IgD-negative memory B cell (primary cell): ENCODE results near the gene SLC6A12. TPM values are rescaled to one million over a fixed set of nuclear protein-coding genes. Genes with fewer than 3 reads are reported as not detected.

Experiments
- H3K27ac Mint-ChIP-seq, 3 donors: one replicate each; pipeline ENCODE4 v1.8.0; 2020 to 2022; ENCODE audit warnings: mild to moderate bottlenecking in 3 of 3, mixed read lengths in 3 of 3, moderate library complexity in 1 of 3
- H3K27me3 Mint-ChIP-seq: one replicate; pipeline ENCODE4 v1.8.0; 2021; ENCODE audit warnings: mixed read lengths
- H3K36me3 Mint-ChIP-seq: one replicate; pipeline ENCODE4 v1.8.0; 2020; ENCODE audit warnings: mild to moderate bottlenecking, mixed read lengths
- H3K4me1 Mint-ChIP-seq, 3 donors: one replicate each; pipeline ENCODE4 v1.8.0; 2020 to 2022; ENCODE audit warnings: mixed read lengths in 3 of 3, mild to moderate bottlenecking in 1 of 3
- H3K4me3 Mint-ChIP-seq, 4 donors: one replicate each; pipeline ENCODE4 v1.8.0; 2020 to 2022; ENCODE audit warnings: mild to moderate bottlenecking in 4 of 4, mixed read lengths in 4 of 4, moderate library complexity in 3 of 4
- H3K9me3 Mint-ChIP-seq, 3 donors: one replicate each; pipeline ENCODE4 v1.8.0; 2020 to 2021; ENCODE audit warnings: mixed read lengths in 3 of 3, mild to moderate bottlenecking in 1 of 3
- polyA plus RNA-seq: library from polyadenylated mRNA; unstranded; fragments of 300-500 nt; fragmentation: Illumina TruSeq; gene quantifications from one replicate; pipeline ENCODE4 v1.2.3, GENCODE V29; 2021

SLC6A12 gene
- polyA plus RNA-seq = not detected

DNA sequence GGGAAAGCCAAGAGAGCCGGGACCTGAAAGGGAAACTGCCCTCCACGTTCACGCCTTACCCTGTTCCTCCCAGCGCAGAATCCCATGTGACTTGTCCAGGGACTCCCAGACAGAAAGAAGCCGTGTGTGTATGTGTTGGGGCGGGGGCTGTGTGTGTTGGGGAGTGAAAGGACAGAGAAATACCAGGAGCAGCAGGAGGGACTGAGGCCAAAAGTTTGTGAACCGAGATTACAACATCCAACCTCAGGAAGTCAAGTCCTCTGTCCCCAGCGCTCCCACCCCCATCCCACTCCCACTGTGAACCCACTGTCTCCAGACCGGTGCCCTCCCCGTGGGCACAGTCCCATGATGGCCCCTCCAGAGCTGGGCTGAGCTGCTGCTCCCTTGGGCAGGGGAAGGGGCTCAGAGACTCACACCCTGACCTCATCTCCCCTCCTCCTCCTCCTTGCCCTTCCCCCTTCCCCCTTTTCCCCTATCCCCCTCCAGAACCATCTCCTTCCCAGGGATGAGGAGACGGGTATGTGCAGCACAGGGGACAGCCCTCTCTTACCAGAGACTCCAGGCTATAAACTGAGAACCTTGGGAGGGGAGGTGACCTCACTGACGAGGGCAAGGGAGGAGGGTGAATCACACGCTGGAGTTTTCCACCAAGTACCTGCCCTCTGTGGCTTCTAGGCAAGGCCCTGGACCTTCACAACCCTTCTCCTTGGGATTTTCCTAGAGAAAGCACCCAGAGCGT lies at the start of gene SLC6A12:
SLC6A12 (minus strand) TSS at position 155 of the 739 bp plus-strand sequence. CDS start 4,171 bp downstream, outside the sequence.
- Mint-ChIP-seq H3K27ac (no peak within 1 kb of the TSS), H3K36me3 (no peaks in the 10 kb centered on the region), H3K4me3 (peak within 1 kb of the TSS in 2 of 4 donors; percentile 28 to 78), H3K9me3 (peaks cover 0 to 1% (median 0%) of the 10 kb centered on the region in 3 donors), H3K27me3 (peaks cover 37% of the 10 kb centered on the region), H3K4me1 (peaks cover 0 to 8% (median 5%) of the 10 kb centered on the region in 3 donors)

DNA sequence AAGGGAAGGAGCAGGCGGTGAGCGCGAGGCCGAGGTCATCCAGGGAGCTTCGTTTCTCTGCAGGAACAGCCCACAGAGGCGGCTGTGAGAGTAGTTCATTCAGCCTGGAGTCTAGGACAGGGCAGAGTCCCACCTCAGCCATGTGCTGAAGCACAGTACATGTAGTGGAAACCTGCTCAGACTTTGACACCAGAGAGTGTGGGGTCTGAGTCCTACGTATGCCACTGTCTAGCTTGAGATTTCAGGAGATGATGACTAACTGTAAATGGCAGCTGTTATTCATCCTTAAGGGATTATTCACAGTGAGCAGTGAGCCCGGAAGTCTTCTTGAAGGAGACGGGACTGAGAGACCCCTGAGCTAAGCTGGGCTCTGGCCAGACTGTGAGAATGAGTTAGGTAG lies 49.6 kb upstream of the SLC6A12 start:
- no peaks in the 10 kb centered on the region for H3K4me1 Mint-ChIP-seq
- H3K36me3 Mint-ChIP-seq = no peaks in the 10 kb centered on the region
- no peak overlapping the region for H3K27ac Mint-ChIP-seq
- H3K9me3 Mint-ChIP-seq = no peaks in the 10 kb centered on the region
- peaks cover 7% of the 10 kb centered on the region for H3K27me3 Mint-ChIP-seq
- no peak overlapping the region for H3K4me3 Mint-ChIP-seq

GRCh38 chr12:262817-263216 lies 48.9 kb upstream of the SLC6A12 start, which contains the start of gene SLC6A13:
TSS of gene SLC6A13 (minus strand) at chr12:262836. CDS start at chr12:260052, 2,784 bp downstream.
- Mint-ChIP-seq H3K36me3 (no peaks in the 10 kb centered on the region), H3K4me1 (no peaks in the 10 kb centered on the region), H3K4me3 (no peak within 1 kb of the TSS), H3K27ac (no peak within 1 kb of the TSS), H3K9me3 (no peaks in the 10 kb centered on the region), H3K27me3 (peaks cover 7% of the 10 kb centered on the region)

DNA sequence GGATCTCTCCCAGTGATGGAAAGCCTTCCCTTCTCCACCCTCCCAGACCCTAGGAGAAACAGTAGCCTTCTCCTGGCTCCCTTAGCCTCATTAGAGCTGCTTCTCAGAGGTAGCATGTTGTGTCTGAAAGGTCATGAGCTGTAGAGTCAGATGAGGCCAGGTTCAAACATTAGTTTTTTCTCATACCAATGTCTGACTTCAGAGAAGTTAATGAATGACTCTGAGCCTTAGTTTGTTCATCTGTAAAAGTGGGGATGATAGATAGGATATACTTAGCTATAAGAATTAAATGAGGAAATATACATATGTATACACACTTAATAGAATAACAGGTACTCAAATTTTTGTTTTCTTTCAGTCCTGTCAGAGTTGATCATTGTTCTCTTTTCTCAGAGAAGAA lies 48.2 kb upstream of the SLC6A12 start:
- no peaks in the 10 kb centered on the region for H3K36me3 Mint-ChIP-seq
- no peak overlapping the region for H3K4me3 Mint-ChIP-seq
- H3K4me1 Mint-ChIP-seq = no peaks in the 10 kb centered on the region
- H3K27ac Mint-ChIP-seq = no peak overlapping the region
- peaks cover 7% of the 10 kb centered on the region for H3K27me3 Mint-ChIP-seq
- no peaks in the 10 kb centered on the region for H3K9me3 Mint-ChIP-seq

DNA sequence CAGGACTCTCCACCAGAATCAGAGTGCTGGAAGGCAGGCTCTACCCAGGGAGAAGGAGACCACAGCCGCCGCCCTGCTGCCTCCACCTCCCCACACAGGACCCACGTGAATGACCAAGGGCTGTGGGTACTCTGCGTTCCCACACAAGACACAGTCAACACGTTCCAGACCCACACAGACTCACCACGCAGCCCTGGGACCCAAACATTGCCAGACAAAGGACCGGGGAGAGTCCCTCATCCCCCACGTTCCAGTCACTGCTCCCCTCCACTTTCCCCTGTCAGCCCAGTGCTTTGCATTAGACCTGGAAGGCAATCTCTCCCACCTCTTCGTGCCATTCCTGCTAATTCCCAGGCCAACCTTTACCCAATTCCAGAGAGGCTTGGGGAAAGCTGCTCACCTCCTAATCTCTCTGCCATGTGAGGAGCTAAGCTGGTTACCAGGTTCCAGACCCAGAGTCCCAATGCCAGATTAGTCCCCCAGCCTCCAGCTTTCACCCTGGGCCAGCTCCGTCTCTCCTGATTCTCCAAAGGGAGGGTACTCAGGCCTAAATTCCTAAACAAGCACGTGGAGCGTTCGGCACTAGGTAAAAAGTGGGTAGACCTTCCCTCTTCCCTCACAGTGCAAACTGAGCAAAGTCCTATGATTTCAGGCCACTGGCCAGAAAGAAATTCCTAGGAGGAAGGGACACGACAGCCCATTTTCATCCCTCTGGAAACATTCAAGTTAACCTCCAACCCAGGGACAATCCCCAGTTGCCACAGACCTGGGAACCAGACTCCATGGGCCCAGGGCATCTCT lies 43.8 kb upstream of the SLC6A12 start:
- Mint-ChIP-seq H3K36me3 (no peaks in the 10 kb centered on the region), H3K9me3 (peaks cover 0 to 2% (median 0%) of the 10 kb centered on the region in 3 donors), H3K27me3 (peaks cover 18% of the 10 kb centered on the region), H3K4me1 (no peaks in the 10 kb centered on the region), H3K27ac (no peak overlapping the region), H3K4me3 (no peak overlapping the region)

- no peak overlapping the region for H3K27ac Mint-ChIP-seq
- peaks cover 18% of the 10 kb centered on the region for H3K27me3 Mint-ChIP-seq
- no peaks in the 10 kb centered on the region for H3K36me3 Mint-ChIP-seq
- H3K9me3 Mint-ChIP-seq = peaks cover 0 to 2% (median 0%) of the 10 kb centered on the region in 3 donors
- H3K4me1 Mint-ChIP-seq = no peaks in the 10 kb centered on the region
- H3K4me3 Mint-ChIP-seq = no peak overlapping the region
Measured at GRCh38 chr12:256958-257357, 43.0 kb upstream of the SLC6A12 start.

DNA sequence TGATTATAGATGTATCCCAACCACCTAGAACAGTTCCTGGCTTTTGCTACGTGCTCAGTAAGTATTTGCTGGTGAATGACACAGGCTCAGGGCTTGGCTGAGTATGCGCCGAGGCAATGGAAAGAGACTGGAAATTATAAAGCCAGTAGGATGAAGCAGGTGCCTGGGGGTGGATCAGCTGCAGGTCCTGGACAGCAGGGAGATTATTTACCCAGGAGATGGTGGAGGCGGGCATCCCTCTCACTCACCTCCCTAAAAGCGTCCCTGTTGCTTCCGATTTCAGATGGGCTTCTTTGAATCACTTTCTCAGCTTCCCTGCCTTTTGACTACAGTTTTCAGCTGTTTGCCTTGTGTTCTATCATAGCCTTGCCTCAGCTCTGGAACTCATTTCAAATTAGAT lies 42.3 kb upstream of the SLC6A12 start:
- no peaks in the 10 kb centered on the region for H3K36me3 Mint-ChIP-seq
- H3K27ac Mint-ChIP-seq = no peak overlapping the region
- peaks cover 0 to 2% (median 0%) of the 10 kb centered on the region in 3 donors for H3K9me3 Mint-ChIP-seq
- no peaks in the 10 kb centered on the region for H3K4me1 Mint-ChIP-seq
- no peak overlapping the region for H3K4me3 Mint-ChIP-seq
- peaks cover 16% of the 10 kb centered on the region for H3K27me3 Mint-ChIP-seq

- Mint-ChIP-seq H3K27me3 (peaks cover 16% of the 10 kb centered on the region), H3K36me3 (no peaks in the 10 kb centered on the region), H3K27ac (no peak overlapping the region), H3K4me1 (no peaks in the 10 kb centered on the region), H3K9me3 (peaks cover 0 to 2% (median 0%) of the 10 kb centered on the region in 3 donors), H3K4me3 (no peak overlapping the region)
Measured at GRCh38 chr12:254912-255311, 41.0 kb upstream of the SLC6A12 start.

DNA sequence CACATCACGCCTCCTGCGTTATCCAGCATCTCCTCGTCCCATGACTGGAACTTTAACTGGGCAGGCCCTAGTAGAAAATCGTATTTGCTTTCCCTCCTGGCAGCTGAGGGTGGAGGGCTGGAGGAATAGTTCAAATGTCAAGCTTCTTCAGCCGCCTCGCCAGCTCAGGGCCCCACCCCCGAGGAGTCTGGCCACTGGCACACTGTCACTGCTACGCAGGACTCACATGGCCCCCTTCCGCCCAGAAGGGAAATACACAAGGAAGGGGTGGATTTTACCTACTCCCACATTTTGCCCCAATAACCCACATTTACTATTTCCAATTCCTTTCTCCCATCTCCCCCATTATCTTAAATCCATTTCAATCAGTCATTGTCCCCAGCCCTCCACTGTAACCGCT lies 40.1 kb upstream of the SLC6A12 start:
- peaks cover 17% of the 10 kb centered on the region for H3K27me3 Mint-ChIP-seq

DNA sequence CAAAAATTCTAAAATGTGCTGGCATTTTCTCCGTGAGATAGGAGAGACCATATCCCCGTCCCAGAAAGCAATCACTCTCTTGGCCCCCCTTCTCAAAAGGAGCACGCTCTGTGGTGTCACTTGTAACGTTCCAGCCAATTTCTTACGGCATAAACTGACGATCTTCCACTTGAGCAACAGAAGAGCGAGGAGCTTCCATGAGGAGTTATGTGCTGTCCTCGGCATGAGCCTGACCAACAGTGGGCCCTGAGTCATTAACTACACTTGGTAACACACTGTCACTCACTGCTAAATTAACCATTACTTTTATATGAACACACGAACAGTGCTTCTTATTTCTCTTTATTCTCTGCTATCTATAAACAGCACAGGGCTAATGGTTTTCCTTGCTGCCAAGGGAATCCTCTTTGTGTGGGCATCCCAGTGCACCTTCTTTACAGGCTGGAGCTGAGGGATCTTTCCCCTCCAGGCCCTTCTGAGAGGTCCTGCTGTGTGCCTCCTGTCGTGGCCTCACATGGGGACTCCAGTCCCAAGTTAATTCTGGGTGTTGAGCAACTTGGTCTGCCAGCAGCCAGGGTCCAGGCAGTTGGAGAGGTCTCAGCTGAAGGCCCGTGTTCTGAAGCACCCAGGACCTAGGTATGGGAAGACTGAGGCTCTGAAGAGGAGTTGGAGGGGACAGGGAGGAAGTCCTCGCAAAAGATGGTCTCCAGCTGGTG lies 39.3 kb upstream of the SLC6A12 start:
- Mint-ChIP-seq H3K4me1 (no peaks in the 10 kb centered on the region), H3K27ac (no peak overlapping the region), H3K4me3 (no peak overlapping the region), H3K36me3 (peaks cover 2% of the 10 kb centered on the region), H3K9me3 (peaks cover 0 to 2% (median 0%) of the 10 kb centered on the region in 3 donors), H3K27me3 (peaks cover 19% of the 10 kb centered on the region)

More for the DNA sequence above, 40.1 kb upstream of the SLC6A12 start:
- Mint-ChIP-seq H3K27ac (no peak overlapping the region), H3K4me3 (peak overlapping the region in 1 of 4 donors; percentile 14), H3K9me3 (peaks cover 0 to 2% (median 0%) of the 10 kb centered on the region in 3 donors), H3K4me1 (no peaks in the 10 kb centered on the region), H3K36me3 (peaks cover under 1% of the 10 kb centered on the region)

DNA sequence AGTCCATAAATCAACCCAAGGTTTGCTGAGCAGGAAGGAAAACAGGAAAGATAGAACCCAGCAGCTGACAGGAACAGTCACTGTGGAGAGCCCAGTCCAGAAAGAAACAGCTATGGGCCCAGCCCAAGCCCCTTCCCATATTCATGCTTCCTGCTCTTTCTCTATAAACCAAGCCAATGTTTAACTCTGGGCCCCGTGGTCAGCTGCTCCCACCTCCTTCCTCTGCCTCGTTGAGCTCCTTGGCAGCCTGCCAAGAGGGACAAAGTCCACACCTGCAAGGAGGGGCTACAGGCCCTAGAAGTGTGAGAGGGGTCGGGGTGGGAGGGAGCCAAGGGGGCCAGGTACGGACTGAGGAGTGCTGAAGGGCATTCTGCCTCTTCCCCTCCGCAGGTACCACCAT lies 38.7 kb upstream of the SLC6A12 start:
- Mint-ChIP-seq H3K27ac (no peak overlapping the region), H3K4me3 (no peak overlapping the region), H3K36me3 (peaks cover 2% of the 10 kb centered on the region), H3K4me1 (no peaks in the 10 kb centered on the region), H3K9me3 (peaks cover 0 to 7% (median 0%) of the 10 kb centered on the region in 3 donors), H3K27me3 (peaks cover 19% of the 10 kb centered on the region)

DNA sequence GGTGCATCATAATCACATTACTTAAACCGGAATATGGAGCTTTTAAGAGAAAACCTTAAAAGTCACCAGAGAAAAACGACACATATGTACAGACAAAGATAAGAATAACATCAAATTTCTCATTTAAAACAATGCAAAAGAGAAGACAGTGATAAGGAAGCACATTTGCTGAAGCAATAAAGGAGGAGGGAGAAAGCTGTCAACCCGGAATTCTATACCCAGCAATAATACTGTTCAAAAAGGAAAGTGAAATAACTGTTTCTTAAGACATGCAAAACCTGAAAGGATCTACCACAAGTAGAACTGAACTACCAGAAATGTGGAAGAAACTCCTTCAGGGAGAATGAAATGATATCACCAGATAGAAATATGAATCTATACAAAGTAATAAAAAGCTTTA lies 33.3 kb upstream of the SLC6A12 start:
- H3K9me3 Mint-ChIP-seq = peaks cover 2 to 15% (median 4%) of the 10 kb centered on the region in 3 donors
- H3K4me1 Mint-ChIP-seq = no peaks in the 10 kb centered on the region
- H3K27ac Mint-ChIP-seq = no peak overlapping the region
- H3K36me3 Mint-ChIP-seq = peaks cover 5% of the 10 kb centered on the region
- H3K27me3 Mint-ChIP-seq = peaks cover 9% of the 10 kb centered on the region
- no peak overlapping the region for H3K4me3 Mint-ChIP-seq

GRCh38 chr12:243381-243780 lies 29.4 kb upstream of the SLC6A12 start:
- Mint-ChIP-seq H3K4me3 (no peak overlapping the region), H3K27me3 (peaks cover 13% of the 10 kb centered on the region), H3K9me3 (peaks cover 4 to 15% (median 5%) of the 10 kb centered on the region in 3 donors), H3K27ac (no peak overlapping the region), H3K4me1 (no peaks in the 10 kb centered on the region), H3K36me3 (peaks cover 3% of the 10 kb centered on the region)

- no peak overlapping the region for H3K4me3 Mint-ChIP-seq
Measured at GRCh38 chr12:242496-242895, 28.5 kb upstream of the SLC6A12 start.

GRCh38 chr12:241266-241665 lies 27.3 kb upstream of the SLC6A12 start:
- Mint-ChIP-seq H3K9me3 (peaks cover 3 to 6% (median 5%) of the 10 kb centered on the region in 3 donors), H3K4me1 (no peaks in the 10 kb centered on the region), H3K36me3 (peaks cover 3% of the 10 kb centered on the region), H3K4me3 (no peak overlapping the region), H3K27me3 (peaks cover 13% of the 10 kb centered on the region), H3K27ac (no peak overlapping the region)

More at GRCh38 chr12:242496-242895, 28.5 kb upstream of the SLC6A12 start:
- H3K4me1 Mint-ChIP-seq = no peaks in the 10 kb centered on the region
- H3K36me3 Mint-ChIP-seq = peaks cover 3% of the 10 kb centered on the region
- no peak overlapping the region for H3K27ac Mint-ChIP-seq
- peaks cover 4 to 9% (median 5%) of the 10 kb centered on the region in 3 donors for H3K9me3 Mint-ChIP-seq
- peaks cover 13% of the 10 kb centered on the region for H3K27me3 Mint-ChIP-seq
